Fibroblast of the conjunctiva (primary cell): ENCODE results near the gene PLEKHG4B.

Experiments
- DNase-seq: peaks from one replicate; pipeline ENCODE4 v3.0.0-alpha.2; 2010; ENCODE audit warnings: low read depth

PLEKHG4B gene

GRCh38 chr5:169728-170094, 77.7 kb downstream of the PLEKHG4B start:
- DNase-seq = no peak

GRCh38 chr5:170971-171800, 79.2 kb downstream of the PLEKHG4B start:
- DNase-seq = no peak

- no peak for DNase-seq
Measured at GRCh38 chr5:171801-172331, 79.9 kb downstream of the PLEKHG4B start.

DNA sequence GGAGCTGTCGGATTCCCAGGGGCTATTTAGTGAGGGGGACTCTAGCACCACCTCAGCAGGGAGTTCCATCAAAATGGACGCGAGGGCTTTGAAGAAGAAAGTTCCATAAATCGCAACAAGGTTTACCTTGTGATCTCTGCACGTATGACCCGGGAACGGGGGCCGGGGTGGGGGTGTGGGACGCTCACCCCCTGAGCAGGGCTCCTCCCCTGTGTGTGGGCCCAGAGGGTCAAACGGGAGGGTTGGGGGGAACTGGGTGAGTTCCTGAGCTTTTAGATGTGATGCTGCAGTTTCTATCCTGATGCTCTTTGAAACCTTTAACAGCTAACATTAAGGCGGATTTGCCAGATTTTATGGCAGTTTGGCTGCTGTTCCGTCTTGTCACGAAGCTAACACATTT, 80.5 kb downstream of the PLEKHG4B start:
- DNase-seq = no peak

- DNase-seq = no peak
Measured at GRCh38 chr5:172841-173251, 80.9 kb downstream of the PLEKHG4B start.

GRCh38 chr5:173392-174290, 81.7 kb downstream of the PLEKHG4B start:
- DNase-seq = no peak

- no peak for DNase-seq
Measured at GRCh38 chr5:174291-174600, 82.3 kb downstream of the PLEKHG4B start.

DNA sequence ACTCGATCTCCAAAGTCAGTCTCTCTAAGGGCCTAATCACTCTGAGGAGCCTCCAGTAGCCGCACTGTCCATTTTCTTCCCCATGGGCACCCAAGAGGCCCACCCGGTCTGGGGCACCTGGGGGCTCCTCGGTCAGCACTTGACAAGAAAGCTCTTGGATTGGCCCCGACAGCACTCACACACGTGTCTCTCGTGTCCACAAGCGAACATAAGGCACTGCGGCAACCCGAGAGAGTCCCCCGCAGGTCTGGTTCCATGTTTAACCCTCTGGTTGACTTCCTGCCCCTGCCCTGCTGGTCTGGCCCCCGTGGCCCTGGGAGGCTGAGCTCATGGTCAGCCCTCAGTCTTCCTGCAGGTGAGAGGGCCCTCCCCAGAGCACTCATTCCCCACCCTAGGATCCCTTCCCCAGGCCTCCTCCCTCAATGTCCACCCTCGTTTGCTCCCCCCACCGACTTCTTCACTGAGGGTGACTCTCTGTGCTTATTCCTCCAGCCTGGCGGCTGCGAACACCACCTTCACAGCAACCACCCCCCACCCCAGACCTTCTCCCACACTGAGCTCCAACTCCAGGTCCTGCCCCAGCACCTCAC, 83.0 kb downstream of the PLEKHG4B start:
- no peak for DNase-seq

GRCh38 chr5:176296-176823, 84.4 kb downstream of the PLEKHG4B start:
- no peak for DNase-seq

DNA sequence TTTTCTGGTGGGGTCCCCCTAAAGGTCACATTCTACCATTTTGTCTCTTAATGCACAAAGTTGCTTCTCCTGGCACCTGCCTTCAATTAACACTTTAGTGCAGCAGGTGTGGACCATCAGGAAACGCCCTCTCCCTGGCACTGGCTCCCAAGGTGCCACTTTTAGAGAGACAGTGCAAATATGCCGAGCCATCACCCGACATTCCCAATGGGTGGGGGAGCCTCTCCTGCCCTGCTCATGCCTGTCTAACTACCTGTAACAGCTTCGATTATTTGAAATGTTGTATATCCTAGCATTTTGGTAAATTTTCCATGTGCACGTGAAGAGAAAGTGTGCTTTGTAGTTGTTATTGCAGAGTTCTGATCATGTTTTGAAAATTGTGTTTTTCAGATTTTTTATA, 86.1 kb downstream of the PLEKHG4B start:
- no peak for DNase-seq

- DNase-seq = no peak
Measured at GRCh38 chr5:179401-179800, 87.4 kb downstream of the PLEKHG4B start.

DNA sequence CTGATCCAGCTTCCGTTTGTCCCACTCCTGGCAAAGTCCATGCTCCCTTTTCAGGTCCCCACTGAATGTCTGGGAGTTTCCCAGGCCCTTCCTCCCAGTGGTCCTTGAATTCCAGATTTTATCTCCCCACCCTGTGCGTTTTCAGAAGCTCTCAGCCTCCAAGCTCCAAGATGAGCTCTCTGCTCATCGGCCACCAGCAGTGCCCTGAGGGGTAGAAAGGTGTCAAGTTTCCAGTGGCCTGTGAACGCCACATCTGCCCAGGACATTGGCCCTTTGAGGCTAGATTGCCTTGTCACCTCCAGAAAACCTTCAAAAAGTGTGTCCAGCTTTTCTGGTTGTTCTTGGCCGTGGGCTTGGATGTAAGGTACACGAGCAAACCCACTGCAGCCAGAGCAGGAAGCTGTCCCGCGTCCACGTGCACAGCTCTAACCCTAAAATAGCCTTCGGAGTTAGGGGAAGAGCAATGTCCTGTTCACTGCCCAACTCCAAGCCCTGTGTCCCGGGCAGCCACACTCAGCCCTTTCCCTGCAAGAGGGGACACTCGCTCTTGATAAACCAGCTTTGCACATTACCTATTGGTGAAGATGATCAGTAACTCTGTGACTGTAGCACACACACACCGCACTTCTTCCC, 88.4 kb downstream of the PLEKHG4B start:
- DNase-seq = no peak

DNA sequence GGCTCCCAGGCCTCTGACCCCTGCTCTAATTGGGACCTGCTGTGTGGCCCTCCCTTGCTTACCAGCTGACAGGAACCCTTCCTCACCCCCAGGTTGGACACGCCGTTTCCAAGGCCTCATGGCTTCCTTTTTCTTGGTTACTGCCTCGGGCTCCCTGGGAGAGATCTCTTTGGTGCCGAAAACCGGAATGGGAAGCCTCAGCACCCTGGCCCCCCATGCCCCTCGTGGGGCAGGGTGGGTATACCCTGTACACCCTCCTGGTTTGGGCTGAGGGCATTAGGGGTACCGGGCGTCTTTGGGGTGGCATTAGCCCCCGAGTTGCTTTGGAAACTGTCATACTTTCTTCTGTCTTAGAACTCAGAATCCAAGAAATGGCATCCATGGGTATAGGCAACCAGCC, 89.2 kb downstream of the PLEKHG4B start:
- no peak for DNase-seq

DNA sequence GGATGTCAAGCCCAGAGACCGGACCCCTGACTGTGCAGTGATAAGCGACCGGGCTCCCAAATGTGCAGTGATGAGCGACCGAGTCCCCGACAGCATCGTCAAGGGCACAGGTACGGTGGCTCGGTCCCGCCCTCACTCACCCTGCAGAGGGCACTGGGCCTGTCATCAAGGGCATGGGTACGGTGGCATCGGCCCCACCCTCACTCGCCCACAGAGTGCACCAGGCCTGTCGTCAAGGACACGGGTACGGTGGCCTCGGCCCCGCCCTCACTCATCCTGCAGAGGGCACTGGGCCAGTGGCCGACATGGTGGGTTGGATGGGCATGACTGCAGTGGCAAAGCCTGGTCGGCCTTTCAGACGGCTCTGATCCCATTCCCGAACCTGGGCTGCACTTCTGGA, 89.6 kb downstream of the PLEKHG4B start:
- DNase-seq = no peak

GRCh38 chr5:182126-182525, 90.2 kb downstream of the PLEKHG4B start:
- no peak for DNase-seq

GRCh38 chr5:184471-184870, 92.5 kb downstream of the PLEKHG4B start:
- no peak for DNase-seq

GRCh38 chr5:185095-186070, 93.4 kb downstream of the PLEKHG4B start:
- DNase-seq = no peak

DNA sequence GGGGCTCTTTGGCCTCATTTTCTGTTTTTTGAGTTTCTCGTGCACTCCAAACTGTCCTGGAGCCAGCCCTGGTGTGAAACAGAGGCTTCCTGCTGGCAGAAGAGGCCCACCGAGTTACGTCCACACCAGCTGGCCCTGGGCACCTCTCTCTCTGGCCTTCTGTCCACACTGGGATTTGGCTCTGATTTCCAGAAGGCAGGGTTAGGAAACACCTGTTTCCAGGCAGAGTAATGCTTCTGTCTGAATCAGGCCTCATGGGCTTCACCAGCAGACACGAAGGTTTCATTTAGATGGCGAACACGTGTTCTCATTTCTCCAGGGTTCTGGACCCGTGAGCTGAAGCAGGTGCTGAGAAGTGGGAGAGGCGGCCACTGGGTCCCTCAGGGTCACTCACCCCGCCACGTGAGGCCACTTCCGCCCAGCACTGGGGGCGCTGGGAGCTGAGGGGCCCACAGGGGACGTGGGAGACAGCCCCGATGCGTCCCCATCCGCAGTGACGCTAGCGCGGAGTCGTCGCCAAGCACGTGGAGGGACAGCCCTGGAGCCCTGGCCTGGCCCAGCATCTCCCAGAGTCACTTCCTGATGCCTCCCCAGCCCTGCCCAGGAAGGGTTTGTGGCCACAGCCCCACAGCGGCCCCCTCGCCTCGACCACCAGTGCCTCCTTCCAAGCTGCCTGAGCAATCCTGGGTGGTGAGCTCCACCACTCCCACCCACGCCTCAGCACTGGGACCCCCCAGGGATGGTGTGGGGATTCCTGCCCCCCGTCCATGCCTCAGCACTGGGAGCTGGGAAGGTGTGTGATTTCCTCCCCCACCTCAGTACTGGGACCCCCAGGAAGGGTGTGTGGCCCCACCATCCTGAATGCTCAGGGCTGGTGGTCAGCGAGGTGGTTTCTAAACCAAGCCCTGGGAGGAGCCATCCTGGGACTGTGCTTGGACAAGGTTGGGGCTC, 94.4 kb downstream of the PLEKHG4B start:
- no peak for DNase-seq

DNA sequence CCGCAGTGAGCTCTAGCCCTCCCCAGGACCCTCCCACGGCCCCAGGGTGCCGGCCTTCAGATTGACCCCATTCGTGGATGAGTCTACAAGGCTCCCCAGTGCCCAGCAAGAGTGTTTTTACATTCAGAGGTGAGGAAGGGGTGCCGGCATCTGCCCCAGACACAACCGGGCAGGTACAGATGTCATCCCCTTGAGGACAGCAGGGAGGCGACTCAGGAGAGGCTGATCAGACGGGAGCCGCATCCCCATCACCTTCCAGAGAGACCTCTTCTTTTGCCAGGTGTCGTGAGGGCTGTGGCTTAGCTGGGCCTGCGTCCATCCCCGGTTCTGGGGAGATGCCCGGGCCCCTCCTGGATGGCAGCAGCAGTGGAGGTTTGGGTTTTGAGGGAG, 95.1 kb downstream of the PLEKHG4B start:
- DNase-seq = no peak
